ENCODE measurements around the gene PRSS16.

DNA sequence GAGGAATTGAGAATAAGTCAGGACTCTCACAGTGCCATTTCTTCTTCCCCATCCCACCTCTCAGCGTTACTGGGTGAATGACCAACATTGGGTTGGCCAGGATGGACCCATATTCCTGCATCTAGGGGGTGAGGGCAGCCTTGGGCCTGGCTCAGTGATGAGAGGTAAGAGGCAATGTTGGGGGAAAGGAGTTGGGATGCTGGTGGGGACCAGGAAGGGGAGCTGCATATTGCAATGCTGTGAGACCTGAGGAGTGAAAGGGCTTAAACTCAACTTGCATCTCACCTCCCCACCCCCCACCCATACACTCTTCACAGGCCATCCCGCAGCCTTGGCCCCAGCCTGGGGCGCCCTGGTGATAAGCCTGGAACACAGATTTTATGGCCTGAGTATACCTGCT lies 1.3 kb downstream of the PRSS16 start:
- TF ChIP-seq, protein P1, sequence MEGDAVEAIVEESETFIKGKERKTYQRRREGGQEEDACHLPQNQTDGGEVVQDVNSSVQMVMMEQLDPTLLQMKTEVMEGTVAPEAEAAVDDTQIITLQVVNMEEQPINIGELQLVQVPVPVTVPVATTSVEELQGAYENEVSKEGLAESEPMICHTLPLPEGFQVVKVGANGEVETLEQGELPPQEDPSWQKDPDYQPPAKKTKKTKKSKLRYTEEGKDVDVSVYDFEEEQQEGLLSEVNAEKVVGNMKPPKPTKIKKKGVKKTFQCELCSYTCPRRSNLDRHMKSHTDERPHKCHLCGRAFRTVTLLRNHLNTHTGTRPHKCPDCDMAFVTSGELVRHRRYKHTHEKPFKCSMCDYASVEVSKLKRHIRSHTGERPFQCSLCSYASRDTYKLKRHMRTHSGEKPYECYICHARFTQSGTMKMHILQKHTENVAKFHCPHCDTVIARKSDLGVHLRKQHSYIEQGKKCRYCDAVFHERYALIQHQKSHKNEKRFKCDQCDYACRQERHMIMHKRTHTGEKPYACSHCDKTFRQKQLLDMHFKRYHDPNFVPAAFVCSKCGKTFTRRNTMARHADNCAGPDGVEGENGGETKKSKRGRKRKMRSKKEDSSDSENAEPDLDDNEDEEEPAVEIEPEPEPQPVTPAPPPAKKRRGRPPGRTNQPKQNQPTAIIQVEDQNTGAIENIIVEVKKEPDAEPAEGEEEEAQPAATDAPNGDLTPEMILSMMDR (IDR thresholded peaks at IDR 0.05), result no peak
- TF ChIP-seq POLR2A (IDR thresholded peaks at IDR 0.05), result no peak

Measured in thyroid gland (tissue), 4 donors.